K562 (cell line): ENCODE results near the gene LNX2.

Experiments
- FOS ChIP-seq: IDR thresholded peaks from 3 replicates; pipeline ENCODE4 v1.6.1; 2011; ENCODE audit not compliant: insufficient read length; ENCODE audit errors: extremely low read depth
- KLF16 ChIP-seq: IDR thresholded peaks from 2 replicates; pipeline ENCODE4 v1.6.1; 2016; ENCODE audit warnings: antibody characterized with exemption
- TF ChIP-seq, protein P1 (sequence below), 3 experiments: IDR thresholded peaks in 2 of 3; conservative IDR thresholded peaks in 1 of 3; 2 replicates each; pipeline ENCODE4 v1.5.1; 2011 to 2012; ENCODE audit warnings: low read length in 3 of 3, mild to moderate bottlenecking in 3 of 3, control low read depth in 2 of 3, improper control_type of control experiment in 1 of 3, inconsistent platforms in 1 of 3, low read depth in 1 of 3, mixed read lengths in 1 of 3, moderate library complexity in 1 of 3; ENCODE audit not compliant: insufficient read depth in 2 of 3

DNA sequence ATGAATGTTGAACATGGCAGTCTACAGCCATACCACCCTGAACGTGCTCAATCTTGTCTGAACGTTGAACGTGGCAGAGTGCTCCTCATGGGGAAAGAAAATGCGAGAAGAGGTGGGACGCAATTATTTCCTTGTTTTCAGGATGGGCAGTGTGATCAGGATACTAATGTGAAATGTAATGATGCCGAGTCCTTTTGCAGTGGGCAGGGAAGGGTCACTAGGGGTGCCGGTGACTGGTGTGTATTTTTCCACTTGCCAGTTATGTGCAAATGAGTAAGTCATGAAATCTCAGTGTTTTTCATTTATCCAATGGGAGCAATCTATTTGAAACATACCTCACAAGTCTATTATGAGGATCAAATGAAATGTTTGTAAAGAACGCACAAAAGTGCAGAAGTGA, 84.8 kb downstream of the LNX2 start:
- TF ChIP-seq FOS (no peak), KLF16 (no peak)
- TF ChIP-seq, protein P1, sequence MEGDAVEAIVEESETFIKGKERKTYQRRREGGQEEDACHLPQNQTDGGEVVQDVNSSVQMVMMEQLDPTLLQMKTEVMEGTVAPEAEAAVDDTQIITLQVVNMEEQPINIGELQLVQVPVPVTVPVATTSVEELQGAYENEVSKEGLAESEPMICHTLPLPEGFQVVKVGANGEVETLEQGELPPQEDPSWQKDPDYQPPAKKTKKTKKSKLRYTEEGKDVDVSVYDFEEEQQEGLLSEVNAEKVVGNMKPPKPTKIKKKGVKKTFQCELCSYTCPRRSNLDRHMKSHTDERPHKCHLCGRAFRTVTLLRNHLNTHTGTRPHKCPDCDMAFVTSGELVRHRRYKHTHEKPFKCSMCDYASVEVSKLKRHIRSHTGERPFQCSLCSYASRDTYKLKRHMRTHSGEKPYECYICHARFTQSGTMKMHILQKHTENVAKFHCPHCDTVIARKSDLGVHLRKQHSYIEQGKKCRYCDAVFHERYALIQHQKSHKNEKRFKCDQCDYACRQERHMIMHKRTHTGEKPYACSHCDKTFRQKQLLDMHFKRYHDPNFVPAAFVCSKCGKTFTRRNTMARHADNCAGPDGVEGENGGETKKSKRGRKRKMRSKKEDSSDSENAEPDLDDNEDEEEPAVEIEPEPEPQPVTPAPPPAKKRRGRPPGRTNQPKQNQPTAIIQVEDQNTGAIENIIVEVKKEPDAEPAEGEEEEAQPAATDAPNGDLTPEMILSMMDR (IDR thresholded peaks at IDR 0.05 in 2 of 3, conservative IDR thresholded peaks at IDR 0.05 in 1 of 3; ENCODE audit: insufficient read depth in 2 of 3, low read depth in 1 of 3, low read length in 3 of 3) = no peak
